Fibroblast of skin of right quadriceps (primary cell): ENCODE data around the gene FOXJ2.
"Not testable (repeated sequence)": the region's sequence is repeated elsewhere in the genome, so short reads cannot be mapped to it uniquely, and the experiment has no call there.

Source experiments
- DNase-seq: peaks from one replicate; pipeline ENCODE4 v3.0.0-alpha.2; 2013

Gene FOXJ2

DNA sequence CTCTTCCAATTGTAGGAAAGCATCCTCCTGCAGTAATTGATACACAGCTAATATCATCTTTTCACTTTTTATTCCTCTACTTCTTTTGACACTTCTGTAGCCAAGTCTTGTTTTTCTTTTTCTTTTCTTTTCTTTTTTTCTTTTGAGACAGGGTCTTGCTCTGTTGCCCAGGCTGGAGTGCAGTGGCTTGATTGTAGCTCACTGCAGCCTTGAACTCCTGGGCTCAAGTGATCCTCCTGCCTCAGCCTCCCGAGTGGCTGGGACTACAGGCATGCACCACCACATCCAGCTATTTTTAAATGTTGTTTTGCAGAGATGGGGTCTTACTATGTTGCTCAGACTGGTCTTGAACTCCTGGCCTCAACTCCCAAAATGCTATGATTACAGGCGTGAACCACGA lies 39.3 kb downstream of the FOXJ2 start:
- not testable (repeated sequence) for DNase-seq

DNA sequence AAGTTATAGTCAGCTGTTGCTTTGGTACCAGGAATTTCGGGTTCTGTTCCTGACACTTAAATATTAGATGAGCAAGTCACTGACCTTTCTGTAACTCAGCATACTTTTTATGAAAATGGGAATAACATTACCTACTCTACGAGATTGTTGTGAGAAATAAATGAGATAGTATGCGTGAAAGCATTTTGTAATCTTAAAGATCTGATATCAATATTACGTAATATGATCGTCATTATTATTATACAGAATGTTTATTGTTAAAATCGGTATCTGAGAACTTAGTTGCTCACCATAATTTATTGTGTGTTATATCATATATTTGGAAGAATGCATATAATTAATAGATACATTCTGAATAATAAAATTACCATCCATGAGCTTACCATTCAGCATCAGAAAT lies 43.4 kb downstream of the FOXJ2 start:
- DNase-seq: no peak

GRCh38 chr12:8076366-8076765 lies 43.9 kb downstream of the FOXJ2 start:
- DNase-seq: no peak

DNA sequence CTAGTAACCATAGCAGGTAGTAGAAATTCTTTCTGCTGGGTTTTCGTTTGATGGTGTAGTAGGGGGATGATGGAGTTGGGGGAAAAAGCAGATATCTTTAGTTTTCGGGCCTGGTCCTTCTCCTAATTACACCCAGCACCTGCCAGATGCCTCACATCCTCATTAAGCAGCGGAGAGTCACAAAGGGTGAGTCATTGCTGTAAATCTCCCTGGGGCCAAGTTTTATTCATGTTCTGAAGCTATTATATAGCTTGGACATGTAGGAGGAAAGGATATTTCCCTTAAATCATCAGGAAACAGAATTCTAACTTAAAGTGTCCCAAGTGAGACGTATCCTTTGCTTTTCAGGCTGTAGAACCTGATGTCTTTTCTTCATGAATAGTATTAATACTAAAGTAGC lies 44.7 kb downstream of the FOXJ2 start:
- DNase-seq: peak; percentile 68

DNA sequence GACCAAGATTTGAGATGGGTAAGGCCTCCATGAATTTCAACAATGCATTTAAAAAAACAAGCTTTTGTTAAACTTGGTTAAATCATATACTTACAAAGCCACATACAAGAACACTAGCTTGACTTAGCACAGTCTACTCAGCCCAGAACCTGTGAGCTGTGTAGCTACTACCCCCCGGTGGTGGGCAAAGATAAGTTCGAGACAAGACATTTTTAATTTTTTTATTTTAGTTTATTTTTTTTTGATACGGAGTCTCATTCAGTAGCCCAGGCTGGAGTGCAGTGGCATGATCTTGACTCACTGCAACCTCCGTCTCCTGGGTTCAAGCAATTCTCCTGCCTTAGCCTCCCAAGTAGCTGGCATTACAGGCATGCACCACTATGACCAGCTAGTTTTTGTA lies 45.9 kb downstream of the FOXJ2 start:
- DNase-seq: peak; percentile 75

DNA sequence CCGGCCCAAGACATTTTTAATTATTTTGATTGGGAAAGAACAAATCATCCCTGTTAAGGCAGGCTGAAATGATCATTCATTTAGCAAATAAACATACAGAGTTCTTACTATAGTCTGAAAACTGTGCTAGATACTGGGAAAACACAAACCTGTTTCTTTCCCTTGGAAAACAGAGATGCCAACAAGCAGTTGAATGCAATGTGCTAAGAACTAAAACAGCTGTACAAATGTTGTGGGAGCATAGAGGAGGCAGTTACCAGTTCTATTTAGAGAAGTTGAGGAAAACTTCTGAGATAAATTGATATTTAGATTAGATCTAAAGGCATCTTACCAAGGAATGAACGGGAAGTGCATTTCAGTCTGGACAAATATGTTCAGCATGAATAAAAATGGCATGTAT lies 46.4 kb downstream of the FOXJ2 start:
- DNase-seq: no peak

DNA sequence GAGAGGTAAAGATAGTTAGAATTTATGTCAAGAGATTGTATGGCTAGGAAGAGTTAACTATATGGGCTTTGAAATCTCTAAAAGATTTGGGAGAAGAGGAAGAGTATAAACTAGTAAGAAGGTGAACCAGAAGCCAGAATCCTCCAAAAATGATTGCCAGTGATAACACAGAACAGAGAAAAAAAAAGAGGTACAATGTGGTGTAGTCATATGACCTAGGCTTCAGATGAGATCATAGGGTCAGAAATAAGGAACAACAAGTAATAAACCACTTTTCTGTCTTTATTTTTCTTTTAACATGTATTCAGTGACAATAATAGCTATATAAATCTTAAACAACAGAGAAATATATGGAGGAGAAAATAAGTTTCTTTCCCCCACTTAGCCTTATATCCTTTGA lies 47.6 kb downstream of the FOXJ2 start:
- no peak for DNase-seq

- DNase-seq: no peak
These were observed 48.9 kb downstream of the FOXJ2 start for GRCh38 chr12:8081251-8081920.

DNA sequence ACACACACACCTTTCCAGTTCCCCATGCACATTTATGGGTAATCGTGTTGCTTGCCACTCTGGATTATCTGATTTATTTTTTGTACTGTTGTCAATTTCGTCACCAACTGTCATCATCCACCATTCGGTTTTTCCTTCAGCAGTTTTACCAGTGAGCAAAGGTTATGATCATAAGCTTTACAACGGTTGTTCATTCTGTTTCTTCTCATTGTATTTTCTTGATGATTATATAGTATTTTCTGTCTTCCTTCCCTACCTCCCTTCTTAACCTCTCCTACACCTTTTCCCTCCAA lies 50.2 kb downstream of the FOXJ2 start:
- DNase-seq: no peak

DNA sequence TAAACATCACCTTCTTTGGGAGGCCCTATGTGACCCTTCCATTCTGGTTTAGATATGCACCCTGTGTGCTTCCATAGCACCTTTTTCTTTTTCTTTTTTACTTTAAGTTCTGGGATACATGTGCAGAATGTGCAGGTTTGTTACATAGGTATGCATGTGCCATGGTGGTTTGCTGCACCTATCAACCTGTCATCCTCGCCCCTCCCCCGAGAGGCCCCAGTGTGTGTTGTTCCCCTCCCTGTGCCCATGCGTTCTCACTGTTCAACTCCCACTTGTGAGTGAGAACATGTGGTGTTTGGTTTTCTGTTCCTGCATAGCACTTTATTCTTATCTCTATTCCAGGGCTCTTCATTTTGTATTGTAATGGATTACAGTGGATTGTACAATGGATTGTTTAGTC lies 51.8 kb downstream of the FOXJ2 start:
- not testable (repeated sequence) for DNase-seq

- no peak for DNase-seq
These were observed 55.1 kb downstream of the FOXJ2 start for GRCh38 chr12:8087666-8088065.

DNA sequence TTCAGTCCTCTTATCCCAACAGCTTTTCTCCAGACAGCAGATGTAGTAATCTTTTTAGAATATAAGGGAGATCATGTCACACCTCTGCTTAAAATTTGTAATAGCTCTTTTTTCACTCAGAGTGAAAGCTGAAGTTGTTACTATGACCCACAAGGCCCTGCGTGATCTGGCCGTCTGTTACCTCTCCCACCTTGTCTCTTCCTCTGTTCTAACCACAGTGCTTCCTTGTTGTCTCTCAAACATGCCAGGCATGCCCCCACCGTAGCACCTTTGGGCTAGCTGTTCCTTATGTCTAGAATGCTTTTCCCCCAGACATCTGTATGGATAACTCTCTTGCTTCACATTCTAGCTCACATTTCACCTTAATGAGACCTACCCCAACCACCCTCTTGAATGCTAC lies 56.1 kb downstream of the FOXJ2 start:
- no peak for DNase-seq

DNA sequence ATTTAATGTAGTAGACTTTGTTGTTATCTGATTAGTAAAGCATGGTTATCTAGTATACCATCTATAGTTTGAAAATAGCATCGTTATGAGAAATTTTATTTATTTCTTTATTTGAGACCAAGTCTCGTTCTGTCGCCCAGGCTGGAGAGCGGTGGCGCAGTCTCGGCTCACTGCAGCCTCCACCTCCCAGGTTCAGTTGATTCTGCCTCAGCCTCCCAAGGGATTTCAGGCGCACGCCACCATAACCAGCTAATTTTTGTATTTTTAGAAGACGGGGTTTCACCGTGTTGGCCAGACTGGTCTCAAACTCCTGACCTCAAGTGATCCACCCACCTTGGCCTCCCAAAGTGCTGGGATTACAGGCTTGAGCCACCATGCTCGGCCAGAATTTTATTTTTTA lies 56.8 kb downstream of the FOXJ2 start:
- DNase-seq: not testable (repeated sequence)

DNA sequence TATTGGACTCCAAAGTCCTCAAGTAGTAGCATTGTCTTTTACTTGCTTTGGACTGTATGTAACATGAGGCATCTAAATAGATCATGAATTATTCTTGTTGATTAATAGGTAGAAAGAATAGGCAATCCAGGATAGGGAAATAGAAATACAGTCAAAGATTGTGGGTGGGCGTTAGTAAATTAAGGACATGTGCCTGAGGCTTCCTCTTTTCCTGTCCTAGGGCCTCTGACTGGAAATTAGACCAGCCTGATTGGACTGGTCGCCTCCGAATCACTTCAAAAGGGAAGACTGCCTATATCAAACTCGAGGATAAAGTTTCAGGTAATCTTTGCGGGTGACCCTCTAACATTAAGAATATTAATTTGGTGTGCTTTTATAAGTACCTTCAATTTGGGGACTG lies 57.2 kb downstream of the FOXJ2 start:
- DNase-seq: no peak

DNA sequence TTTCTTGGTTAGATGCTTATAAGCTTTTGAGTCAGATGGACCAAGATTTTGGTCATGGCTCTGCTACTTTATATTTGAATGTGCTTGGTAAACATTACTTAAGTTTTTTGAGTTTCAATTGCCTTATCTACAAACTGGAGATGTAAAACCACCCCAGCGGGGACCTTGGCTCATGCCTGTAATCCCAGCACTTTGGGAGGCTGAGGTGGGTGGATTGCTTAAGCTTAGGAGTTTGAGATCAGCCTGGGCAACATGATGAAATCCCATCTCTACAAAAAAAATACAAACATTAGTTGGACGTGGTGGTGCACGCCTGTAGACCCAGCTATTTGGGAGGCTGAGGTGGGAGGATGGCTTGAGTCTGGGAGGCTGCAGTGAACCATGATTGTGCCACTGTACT lies 60.8 kb downstream of the FOXJ2 start:
- no peak for DNase-seq

DNA sequence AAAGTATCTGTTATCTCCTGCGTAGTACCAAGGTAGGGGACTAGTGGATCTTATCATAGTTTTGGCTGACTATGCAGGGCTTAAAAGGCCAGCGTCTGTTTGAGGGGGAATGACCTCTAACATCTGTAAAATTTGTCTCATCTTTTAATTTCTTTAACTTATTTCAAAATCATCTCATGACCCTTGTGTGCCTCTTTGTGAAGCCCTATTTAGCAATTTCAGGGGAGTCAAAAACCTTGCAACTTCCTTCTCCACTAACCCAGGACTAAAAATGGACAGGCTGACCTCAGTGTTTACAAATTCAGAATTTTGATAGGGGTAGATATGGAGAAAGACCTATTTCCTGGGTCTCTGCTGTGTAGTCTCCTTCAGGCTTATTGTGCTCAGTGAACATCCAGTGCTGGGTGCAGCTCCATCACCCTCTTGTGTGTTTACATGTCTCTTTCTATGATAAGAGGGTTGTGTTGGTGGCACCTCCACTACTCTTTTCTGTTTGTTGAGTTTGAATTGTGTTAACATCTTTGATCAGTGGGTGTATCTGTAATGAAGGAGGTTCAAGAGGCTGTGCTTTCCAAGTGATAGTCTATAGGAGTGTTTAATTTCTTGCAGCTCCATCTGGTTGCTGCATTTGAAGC lies 63.9 kb downstream of the FOXJ2 start:
- no peak for DNase-seq

GRCh38 chr12:8099235-8099634 lies 66.7 kb downstream of the FOXJ2 start:
- DNase-seq: no peak
